Measurements from ENCODE around the gene LRCH3.

LRCH3 gene

DNA sequence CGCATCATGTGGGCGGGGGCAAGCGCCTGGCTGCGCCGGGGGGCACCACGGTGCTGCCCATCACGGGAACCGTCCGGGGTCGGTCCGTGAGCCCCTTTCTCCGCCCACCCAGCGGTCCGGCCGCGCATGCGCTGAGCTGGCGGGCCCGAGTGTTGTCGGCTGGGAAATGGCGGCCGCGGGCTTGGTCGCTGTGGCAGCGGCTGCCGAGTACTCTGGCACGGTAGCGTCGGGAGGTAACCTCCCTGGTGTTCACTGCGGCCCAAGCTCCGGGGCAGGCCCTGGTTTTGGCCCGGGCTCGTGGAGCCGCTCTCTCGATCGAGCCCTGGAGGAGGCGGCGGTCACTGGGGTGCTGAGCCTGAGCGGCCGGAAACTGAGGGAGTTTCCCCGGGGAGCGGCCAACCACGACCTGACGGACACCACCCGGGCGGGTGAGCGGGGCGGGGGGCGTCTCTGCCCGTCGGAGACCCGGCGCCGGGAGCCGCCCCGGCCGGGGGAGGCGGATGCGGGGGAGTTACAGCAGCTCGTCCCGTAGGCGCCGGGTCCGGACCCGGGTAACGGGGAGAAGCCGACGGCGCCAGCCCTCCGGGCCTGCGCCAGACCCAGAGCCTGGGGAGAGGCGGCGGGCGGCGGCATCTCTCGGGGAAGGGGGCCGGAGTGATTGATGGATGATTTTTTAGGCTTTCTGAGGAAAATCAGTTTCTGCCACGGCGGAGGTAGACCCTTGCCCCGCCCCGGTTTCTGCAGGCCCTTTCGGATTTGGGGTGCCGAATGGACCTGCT is at the start of gene LRCH3:
Gene LRCH3, plus strand, starts transcription at position 142 of the 779 bp plus-strand sequence. Its CDS starts 25 bp downstream, at position 167.
- peaks cover 36% of the 10 kb centered on the region for H3K4me1 ChIP-seq (ENCODE audit: control insufficient read depth, insufficient read depth, low read length, unreplicated experiment)
- no peaks in the 10 kb centered on the region for H3K27me3 ChIP-seq (ENCODE audit: insufficient read depth, low read length)
- no peaks in the 10 kb centered on the region for H3K36me3 ChIP-seq (ENCODE audit: insufficient read depth, low read length)
- peak within 1 kb of the TSS; percentile 93 for H3K4me3 ChIP-seq (ENCODE audit: low read depth, low read length)
- peak within 1 kb of the TSS; percentile 86 for H3K27ac ChIP-seq (ENCODE audit: low read depth, low read length)
- peaks cover 44% of the 10 kb centered on the region for H3K79me2 ChIP-seq (ENCODE audit: control insufficient read depth, insufficient read depth, low read length, unreplicated experiment)
- H2AFZ ChIP-seq (ENCODE audit: low read length, unreplicated experiment), result peak within 1 kb of the TSS; percentile 99

DNA sequence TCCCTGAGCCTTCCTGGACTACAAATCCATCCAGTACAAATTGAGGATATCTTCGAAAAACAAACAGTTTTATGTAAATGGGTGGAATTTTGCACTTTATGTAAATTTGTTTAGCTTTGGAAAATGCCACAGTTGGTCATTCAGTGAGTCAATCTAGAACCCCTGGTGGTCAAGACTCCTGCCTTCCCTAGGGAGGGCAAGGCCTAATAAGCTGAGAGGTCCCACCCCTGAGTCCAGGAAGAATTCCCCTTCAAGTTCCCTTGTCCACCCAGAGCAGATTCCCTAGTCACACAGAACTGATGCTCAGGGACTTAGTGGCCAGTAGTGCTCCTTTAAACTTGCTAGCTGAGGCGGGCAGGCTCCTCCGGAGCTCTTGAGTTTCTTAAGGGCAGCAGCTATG is 48.3 kb upstream of the LRCH3 start:
- Histone ChIP-seq H2AFZ (ENCODE audit: low read length, unreplicated experiment) (no peak overlapping the region), H3K4me1 (ENCODE audit: control insufficient read depth, insufficient read depth, low read length, unreplicated experiment) (peaks cover 2% of the 10 kb centered on the region), H3K27ac (ENCODE audit: low read depth, low read length) (no peak overlapping the region), H3K79me2 (ENCODE audit: control insufficient read depth, insufficient read depth, low read length, unreplicated experiment) (no peaks in the 10 kb centered on the region), H3K27me3 (ENCODE audit: insufficient read depth, low read length) (no peaks in the 10 kb centered on the region), H3K36me3 (ENCODE audit: insufficient read depth, low read length) (no peaks in the 10 kb centered on the region), H3K4me3 (ENCODE audit: low read depth, low read length) (no peak overlapping the region)

DNA sequence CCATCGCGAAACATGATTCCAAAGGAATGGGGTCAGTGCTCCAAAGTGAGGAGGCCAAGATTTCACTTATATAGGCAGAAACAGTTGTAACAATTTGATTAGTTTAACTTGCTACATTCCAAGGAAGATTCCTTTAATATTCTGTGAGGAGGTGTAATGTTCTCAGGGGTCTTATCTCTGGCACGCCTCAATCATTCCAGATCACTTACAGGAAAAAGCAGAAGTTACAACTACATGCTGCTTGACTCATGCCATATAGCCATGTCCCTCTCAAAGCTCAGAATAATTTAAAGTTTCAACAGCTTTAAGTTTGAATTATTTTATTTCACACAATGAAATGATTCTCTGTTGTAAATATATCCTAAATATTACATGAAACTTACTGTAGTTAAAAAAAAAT is 44.8 kb upstream of the LRCH3 start:
- H3K79me2 ChIP-seq (ENCODE audit: control insufficient read depth, insufficient read depth, low read length, unreplicated experiment), result peaks cover 6% of the 10 kb centered on the region
- H2AFZ ChIP-seq (ENCODE audit: low read length, unreplicated experiment), result no peak overlapping the region
- no peaks in the 10 kb centered on the region for H3K36me3 ChIP-seq (ENCODE audit: insufficient read depth, low read length)
- no peak overlapping the region for H3K4me3 ChIP-seq (ENCODE audit: low read depth, low read length)
- H3K27ac ChIP-seq (ENCODE audit: low read depth, low read length), result no peak overlapping the region
- no peaks in the 10 kb centered on the region for H3K27me3 ChIP-seq (ENCODE audit: insufficient read depth, low read length)
- no peaks in the 10 kb centered on the region for H3K4me1 ChIP-seq (ENCODE audit: control insufficient read depth, insufficient read depth, low read length, unreplicated experiment)

- Histone ChIP-seq H3K27ac (ENCODE audit: low read depth, low read length) (no peak overlapping the region), H2AFZ (ENCODE audit: low read length, unreplicated experiment) (no peak overlapping the region), H3K4me1 (ENCODE audit: control insufficient read depth, insufficient read depth, low read length, unreplicated experiment) (peaks cover under 1% of the 10 kb centered on the region), H3K79me2 (ENCODE audit: control insufficient read depth, insufficient read depth, low read length, unreplicated experiment) (peaks cover 12% of the 10 kb centered on the region), H3K4me3 (ENCODE audit: low read depth, low read length) (no peak overlapping the region), H3K36me3 (ENCODE audit: insufficient read depth, low read length) (no peaks in the 10 kb centered on the region), H3K27me3 (ENCODE audit: insufficient read depth, low read length) (no peaks in the 10 kb centered on the region)
Measured at GRCh38 chr3:197746801-197747237, 44.2 kb upstream of the LRCH3 start.

GRCh38 chr3:197748597-197749314 is 42.3 kb upstream of the LRCH3 start:
- Histone ChIP-seq H3K4me3 (ENCODE audit: low read depth, low read length) (peak overlapping the region; percentile 86), H3K27me3 (ENCODE audit: insufficient read depth, low read length) (no peaks in the 10 kb centered on the region), H3K27ac (ENCODE audit: low read depth, low read length) (peak overlapping the region; percentile 48; the same call in 1 of the 2 replicates), H2AFZ (ENCODE audit: low read length, unreplicated experiment) (peak overlapping the region; percentile 89), H3K79me2 (ENCODE audit: control insufficient read depth, insufficient read depth, low read length, unreplicated experiment) (peaks cover 30% of the 10 kb centered on the region), H3K4me1 (ENCODE audit: control insufficient read depth, insufficient read depth, low read length, unreplicated experiment) (peaks cover 15% of the 10 kb centered on the region), H3K36me3 (ENCODE audit: insufficient read depth, low read length) (no peaks in the 10 kb centered on the region)

GRCh38 chr3:197749315-197749600 is 41.8 kb upstream of the LRCH3 start:
- Histone ChIP-seq H3K4me3 (ENCODE audit: low read depth, low read length) (peak overlapping the region; percentile 86), H2AFZ (ENCODE audit: low read length, unreplicated experiment) (peak overlapping the region; percentile 89), H3K36me3 (ENCODE audit: insufficient read depth, low read length) (no peaks in the 10 kb centered on the region), H3K4me1 (ENCODE audit: control insufficient read depth, insufficient read depth, low read length, unreplicated experiment) (peaks cover 15% of the 10 kb centered on the region), H3K27ac (ENCODE audit: low read depth, low read length) (peak overlapping the region; percentile 48; the same call in 1 of the 2 replicates), H3K79me2 (ENCODE audit: control insufficient read depth, insufficient read depth, low read length, unreplicated experiment) (peaks cover 35% of the 10 kb centered on the region), H3K27me3 (ENCODE audit: insufficient read depth, low read length) (no peaks in the 10 kb centered on the region)

DNA sequence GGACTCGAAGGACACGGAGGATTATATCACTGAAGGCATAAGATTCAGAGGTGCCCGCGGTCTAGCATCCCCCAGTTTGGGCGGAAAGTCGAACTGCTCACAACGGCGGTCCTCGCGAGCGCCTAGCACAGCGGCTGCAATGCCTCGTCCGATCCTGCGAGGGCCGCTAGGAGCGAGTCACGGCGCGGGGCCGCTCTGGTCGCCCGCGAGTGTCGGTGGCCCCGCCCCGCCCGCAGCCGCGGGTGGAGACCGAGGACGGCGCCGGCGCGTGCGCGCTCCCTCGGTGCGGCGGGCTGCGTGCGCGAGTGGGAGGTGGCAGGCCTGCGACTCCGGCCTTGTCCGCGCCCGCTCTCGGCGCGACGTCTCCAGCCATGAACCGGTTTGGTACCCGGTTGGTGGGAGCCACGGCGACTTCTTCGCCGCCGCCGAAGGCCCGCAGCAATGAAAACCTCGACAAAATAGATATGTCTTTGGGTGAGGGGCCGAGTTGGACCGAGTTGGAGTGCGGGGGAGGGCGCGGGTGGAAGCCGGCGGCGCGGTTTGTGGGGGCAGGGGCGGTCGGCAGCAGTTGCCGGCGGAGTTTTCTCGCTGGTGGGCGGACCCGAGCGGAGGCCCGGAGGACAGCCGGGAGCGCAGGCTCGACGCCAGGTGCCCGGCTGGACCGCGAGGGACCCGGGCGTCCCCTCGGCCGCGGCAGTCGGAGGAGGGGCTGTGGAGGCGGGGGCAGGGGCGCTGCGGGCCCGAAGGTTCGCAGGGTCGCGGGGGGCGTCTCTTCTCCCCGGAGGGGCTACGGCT is 41.3 kb upstream of the LRCH3 start, which contains the start of gene FYTTD1:
Gene FYTTD1, plus strand, starts transcription at position 283 of the 795 bp plus-strand sequence. Its CDS starts 89 bp downstream, at position 372.
- Histone ChIP-seq H3K27ac (ENCODE audit: low read depth, low read length) (peak within 1 kb of the TSS; percentile 78), H3K4me1 (ENCODE audit: control insufficient read depth, insufficient read depth, low read length, unreplicated experiment) (peaks cover 16% of the 10 kb centered on the region), H3K36me3 (ENCODE audit: insufficient read depth, low read length) (no peaks in the 10 kb centered on the region), H3K4me3 (ENCODE audit: low read depth, low read length) (peak within 1 kb of the TSS; percentile 86), H3K27me3 (ENCODE audit: insufficient read depth, low read length) (no peaks in the 10 kb centered on the region), H2AFZ (ENCODE audit: low read length, unreplicated experiment) (peak within 1 kb of the TSS; percentile 98), H3K79me2 (ENCODE audit: control insufficient read depth, insufficient read depth, low read length, unreplicated experiment) (peaks cover 40% of the 10 kb centered on the region)

DNA sequence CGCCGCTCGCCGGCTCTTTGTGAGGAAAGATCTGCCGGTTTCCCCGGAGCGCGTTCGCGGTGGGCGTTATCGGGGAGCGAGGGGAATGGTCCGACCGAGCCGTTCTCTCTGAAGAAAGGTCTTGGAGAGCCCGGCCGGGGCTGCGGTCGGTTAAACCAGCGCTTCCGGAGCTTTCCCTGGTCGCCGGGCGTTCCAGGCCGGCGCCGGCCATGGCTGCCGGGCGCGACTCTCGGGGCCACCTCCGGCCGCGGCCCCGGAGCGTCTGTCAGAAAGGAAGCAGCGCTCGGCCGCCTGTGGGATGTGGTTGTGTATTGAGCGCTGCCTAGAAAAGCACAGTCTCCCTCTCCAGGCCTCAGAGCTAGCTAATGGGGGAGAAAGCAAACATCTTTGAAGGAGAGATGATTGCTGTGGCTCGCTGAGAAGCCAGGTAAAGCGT is 40.6 kb upstream of the LRCH3 start:
- H3K27me3 ChIP-seq (ENCODE audit: insufficient read depth, low read length), result no peaks in the 10 kb centered on the region
- peak overlapping the region; percentile 78 for H3K27ac ChIP-seq (ENCODE audit: low read depth, low read length)
- H3K4me3 ChIP-seq (ENCODE audit: low read depth, low read length), result peak overlapping the region; percentile 86
- H2AFZ ChIP-seq (ENCODE audit: low read length, unreplicated experiment), result peak overlapping the region; percentile 98
- peaks cover 21% of the 10 kb centered on the region for H3K4me1 ChIP-seq (ENCODE audit: control insufficient read depth, insufficient read depth, low read length, unreplicated experiment)
- no peaks in the 10 kb centered on the region for H3K36me3 ChIP-seq (ENCODE audit: insufficient read depth, low read length)
- peaks cover 45% of the 10 kb centered on the region for H3K79me2 ChIP-seq (ENCODE audit: control insufficient read depth, insufficient read depth, low read length, unreplicated experiment)

- Histone ChIP-seq H2AFZ (ENCODE audit: low read length, unreplicated experiment) (peak overlapping the region; percentile 53), H3K36me3 (ENCODE audit: insufficient read depth, low read length) (no peaks in the 10 kb centered on the region), H3K4me3 (ENCODE audit: low read depth, low read length) (peak overlapping the region; percentile 86), H3K79me2 (ENCODE audit: control insufficient read depth, insufficient read depth, low read length, unreplicated experiment) (peaks cover 52% of the 10 kb centered on the region), H3K27me3 (ENCODE audit: insufficient read depth, low read length) (no peaks in the 10 kb centered on the region), H3K27ac (ENCODE audit: low read depth, low read length) (peak overlapping the region; percentile 78), H3K4me1 (ENCODE audit: control insufficient read depth, insufficient read depth, low read length, unreplicated experiment) (peaks cover 25% of the 10 kb centered on the region)
Measured at GRCh38 chr3:197750858-197751737, 40.0 kb upstream of the LRCH3 start.
